Fibroblast of lung (primary cell): ENCODE data around the gene STKLD1.

ENCODE experiments used
- CTCF ChIP-seq, 2 donors: IDR thresholded peaks in 1 of 2; conservative IDR thresholded peaks in 1 of 2; 1 replicate in 1 of 2; 2 replicates in 1 of 2; pipeline ENCODE4 v1.5.1; 2011 to 2012; ENCODE audit warnings: low read length in 2 of 2, control low read depth in 1 of 2, inconsistent platforms in 1 of 2, low read depth in 1 of 2, mild to moderate bottlenecking in 1 of 2
- EZH2 ChIP-seq: IDR thresholded peaks from 2 replicates; pipeline ENCODE4 v1.5.1; 2012; ENCODE audit warnings: low read length, control low read depth, mild to moderate bottlenecking; ENCODE audit errors: missing control alignments

DNA sequence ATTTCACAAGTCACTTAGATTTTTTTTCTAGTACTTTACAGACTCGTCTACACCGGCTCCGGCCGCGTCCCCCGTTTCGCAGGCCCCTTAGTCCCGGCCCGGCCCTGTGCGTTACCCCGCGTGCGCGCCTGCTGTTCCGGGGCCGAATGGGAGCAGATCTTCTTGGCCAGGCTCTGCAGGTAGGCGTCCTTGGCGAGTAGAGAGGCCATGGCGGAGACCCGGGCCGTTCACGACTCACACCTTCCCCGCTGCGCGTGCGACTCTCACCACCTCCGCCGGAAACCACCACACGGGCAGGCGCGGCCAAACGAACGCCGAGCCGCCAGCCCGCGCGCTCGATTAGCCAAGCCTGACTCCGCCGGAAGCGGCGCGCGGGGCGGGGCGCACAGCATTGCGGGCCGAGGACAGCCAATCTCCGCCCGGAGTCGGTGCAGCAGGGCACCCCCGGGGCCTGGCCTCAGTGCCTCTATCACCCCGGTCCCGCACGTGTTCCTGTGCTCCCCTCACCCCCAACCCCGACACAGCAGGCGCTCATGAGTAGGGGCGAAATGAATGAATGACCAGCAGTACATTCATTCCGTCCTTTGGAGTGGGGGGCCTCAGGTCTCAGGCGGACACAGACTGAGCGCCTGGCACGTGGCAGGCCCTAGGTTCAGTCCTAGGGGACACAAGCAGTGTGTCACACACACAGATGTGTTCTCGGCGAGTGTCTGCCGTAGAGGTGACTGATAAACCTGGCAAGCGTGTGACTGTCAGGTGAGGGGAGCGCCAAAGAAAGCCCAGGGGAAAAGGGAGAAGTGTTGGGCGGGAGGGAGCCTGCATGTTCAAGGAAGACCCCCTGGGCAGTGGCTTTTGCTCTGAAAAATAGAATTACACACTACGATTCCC, 40.0 kb upstream of the STKLD1 start, which contains the start of gene SURF6:
- TF ChIP-seq CTCF (conservative IDR thresholded peaks at IDR 0.05 in 1 of 2, IDR thresholded peaks at IDR 0.05 in 1 of 2; ENCODE audit: low read depth in 1 of 2, low read length in 2 of 2) (no peak), EZH2 (no peak)
